ENCODE results near the gene CMTM6. TPM values are rescaled to one million over a fixed set of nuclear protein-coding genes. Genes with fewer than 3 reads are reported as not detected.

CMTM6 gene
- polyA plus RNA-seq, 2 of the 4 experiments (the other 2 are of a cell fraction) = 49.5 to 65.6 TPM

GRCh38 chr3:32434206-32434605 is 68.4 kb downstream of the CMTM6 start:
- Histone ChIP-seq H3K9me3 (no peaks in the 10 kb centered on the region), H3K4me1 (no peaks in the 10 kb centered on the region), H3K4me2 (no peak overlapping the region), H3K4me3 (no peak overlapping the region), H3K27ac (no peak overlapping the region)
- 88% methylated on average over 4 of the region's 4 CpGs for WGBS (ENCODE audit: missing lambda C conversion rate)
- no peak for ATAC-seq
- FAIRE-seq = no peak
- POLR2A ChIA-PET = no interaction called here
- DNase-seq (ENCODE audit: low read depth in 1 of 2, low spot score in 1 of 2) = no peak
- CTCF ChIA-PET = interaction anchor here (1.0 to 2.0 kb wide), 2 partner anchors 11 to 34 kb away, joined by 3 to 10 read pairs; no protein-coding TSS in a partner anchor
- TF ChIP-seq TFCP2L1 (CRISPR knock-in tag; IDR thresholded peaks at IDR 0.05) (no peak), ZC3H11A (IDR thresholded peaks at IDR 0.05) (no peak), HOXB13 (CRISPR knock-in tag; IDR thresholded peaks at IDR 0.05; ENCODE audit: low read depth) (no peak), USF2 (IDR thresholded peaks at IDR 0.05) (no peak), ELK1 (IDR thresholded peaks at IDR 0.05; ENCODE audit: low read depth, low read length) (no peak), BHLHE40 (IDR thresholded peaks at IDR 0.05; ENCODE audit: low read depth, low read length) (no peak), ZFP36 (IDR thresholded peaks at IDR 0.05; ENCODE audit: borderline replicate concordance, partially characterized antibody) (no peak), RAD21 (conservative IDR thresholded peaks at IDR 0.05 in 1 of 2, IDR thresholded peaks at IDR 0.05 in 1 of 2) (no peak), POLR2AphosphoS2 (conservative IDR thresholded peaks at IDR 0.05; ENCODE audit: low read length) (no peak), PBX3 (IDR thresholded peaks at IDR 0.05) (no peak), RFX5 (IDR thresholded peaks at IDR 0.05) (no peak), FOXS1 (CRISPR knock-in tag; IDR thresholded peaks at IDR 0.05) (no peak)

GRCh38 chr3:32432711-32433530 is 69.7 kb downstream of the CMTM6 start:
- ChIA-PET POLR2A (no interaction called here), CTCF (interaction anchor here (0.8 to 2.5 kb wide), 4 partner anchors 9 to 137 kb away, joined by 3 to 10 read pairs (median 6); no protein-coding TSS in a partner anchor)
- no peak overlapping the region for H3K4me3 ChIP-seq
- H3K4me2 ChIP-seq = no peak overlapping the region
- DNase-seq (ENCODE audit: low read depth in 1 of 2, low spot score in 1 of 2) (no peak), ATAC-seq (no peak), FAIRE-seq (no peak)
- 89% methylated on average over 12 of the region's 12 CpGs for whole genome bisulfite sequencing (ENCODE audit: missing lambda C conversion rate)
- no peaks in the 10 kb centered on the region for H3K9me3 ChIP-seq
- TF ChIP-seq NPAS2 (CRISPR knock-in tag; IDR thresholded peaks at IDR 0.05; ENCODE audit: borderline replicate concordance) (no peak), HDAC2 (IDR thresholded peaks at IDR 0.05) (no peak), RAD21 (conservative IDR thresholded peaks at IDR 0.05 in 1 of 2, IDR thresholded peaks at IDR 0.05 in 1 of 2) (no peak), CTCF (IDR thresholded peaks at IDR 0.05) (no peak), FOSB (CRISPR knock-in tag; IDR thresholded peaks at IDR 0.05) (no peak), MAX (IDR thresholded peaks at IDR 0.05) (no peak), USF2 (IDR thresholded peaks at IDR 0.05) (no peak), ESRRA (IDR thresholded peaks at IDR 0.05; ENCODE audit: borderline replicate concordance, low read length) (no peak), CEBPB (IDR thresholded peaks at IDR 0.05) (no peak), HOXA7 (CRISPR knock-in tag; IDR thresholded peaks at IDR 0.05) (no peak), NFE2L2 (conservative IDR thresholded peaks at IDR 0.05; ENCODE audit: low read length) (no peak), ZNF302 (CRISPR knock-in tag; IDR thresholded peaks at IDR 0.05) (no peak), POLR2A (IDR thresholded peaks at IDR 0.05; ENCODE audit: low read length) (no peak)
- H3K4me1 ChIP-seq = no peaks in the 10 kb centered on the region
- no peak overlapping the region for H3K27ac ChIP-seq
